HG02678 (cell line): ENCODE data around the gene PIK3C2B.
A peak's percentile ranks its signal among the peaks of the same experiment; 100 is the strongest.

ENCODE experiments used
- ATAC-seq: cut with Tn5 transposase; IDR thresholded peaks from one replicate; pipeline ENCODE4 v1.9.1; 2021; ENCODE audit warnings: mild to moderate bottlenecking, moderate library complexity; ENCODE audit not compliant: unreplicated experiment

PIK3C2B gene

DNA sequence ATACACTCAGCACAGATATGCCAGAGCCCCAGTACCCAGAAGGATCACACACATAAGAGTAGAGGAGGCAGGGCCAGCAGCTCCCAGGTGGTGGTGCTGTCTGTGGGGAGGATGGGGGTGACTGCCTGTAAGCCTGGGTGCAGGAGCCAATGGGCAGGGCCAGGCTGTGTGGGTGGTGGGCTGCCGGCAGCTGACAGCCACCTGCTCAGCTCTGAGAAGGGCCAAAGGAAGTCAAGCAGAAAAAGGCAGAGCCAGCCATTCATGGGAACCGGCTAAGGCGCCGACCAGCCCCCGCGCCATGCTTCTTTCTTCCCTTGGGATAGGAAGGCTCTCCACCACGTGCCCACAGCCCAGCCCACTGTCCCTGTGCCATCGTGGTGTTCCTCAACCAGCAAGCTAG is 14.1 kb downstream of the PIK3C2B start:
- peak; percentile 74 for ATAC-seq

DNA sequence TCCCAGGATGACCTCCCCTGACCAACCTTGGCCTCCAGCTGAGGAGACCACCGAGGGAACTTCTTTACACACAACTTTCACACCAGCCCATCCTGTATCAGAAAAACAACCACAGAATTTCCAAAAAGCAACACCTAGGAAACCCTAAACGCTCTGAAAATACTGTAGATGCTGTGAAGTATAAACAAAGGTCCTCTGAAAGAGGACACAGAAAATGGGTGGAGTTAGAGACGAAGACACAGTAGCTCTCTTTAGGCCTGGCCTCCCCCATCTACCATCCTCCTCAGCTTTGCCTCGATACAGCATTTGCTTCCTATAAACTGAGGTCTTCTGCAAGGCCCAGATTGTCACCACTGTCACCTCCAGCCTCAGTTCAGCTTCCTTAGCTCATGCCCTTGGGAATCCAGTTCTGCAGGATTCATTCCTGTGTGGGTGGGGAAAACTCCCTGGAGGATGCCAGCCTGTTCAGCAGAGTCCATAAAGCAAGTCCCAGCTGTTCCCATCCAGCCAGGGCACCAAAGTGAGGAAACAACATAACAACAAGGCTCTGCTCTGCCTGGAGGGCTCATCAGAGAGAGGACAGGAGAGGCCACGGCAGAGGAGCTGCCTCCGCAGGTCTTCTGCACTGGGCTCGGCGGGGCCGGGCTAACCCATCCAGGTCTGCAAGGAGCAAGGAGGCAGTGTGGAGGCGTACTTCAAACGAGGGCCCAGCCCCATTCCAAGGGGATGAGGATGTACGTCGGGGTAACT is 15.0 kb downstream of the PIK3C2B start:
- ATAC-seq, result no peak

DNA sequence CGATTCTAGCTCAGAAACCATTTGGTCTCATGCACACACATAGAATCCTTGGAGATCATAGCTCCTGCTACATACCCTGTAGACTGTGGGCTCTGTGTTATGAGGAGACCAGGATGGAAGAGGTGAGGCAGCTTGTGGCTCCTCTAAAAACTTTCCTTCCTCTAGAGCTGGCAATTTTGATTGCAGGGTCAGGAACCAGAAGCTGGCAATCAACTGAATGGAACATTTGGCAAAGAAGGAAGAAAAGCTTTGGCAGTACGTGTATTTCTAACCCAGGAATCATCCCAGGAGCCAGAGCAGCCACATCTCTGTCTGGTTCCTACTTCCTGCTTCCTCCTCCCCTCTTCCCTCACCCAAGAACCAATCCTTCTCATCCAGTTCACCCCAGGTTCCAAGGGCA is 15.7 kb downstream of the PIK3C2B start:
- ATAC-seq, result no peak

DNA sequence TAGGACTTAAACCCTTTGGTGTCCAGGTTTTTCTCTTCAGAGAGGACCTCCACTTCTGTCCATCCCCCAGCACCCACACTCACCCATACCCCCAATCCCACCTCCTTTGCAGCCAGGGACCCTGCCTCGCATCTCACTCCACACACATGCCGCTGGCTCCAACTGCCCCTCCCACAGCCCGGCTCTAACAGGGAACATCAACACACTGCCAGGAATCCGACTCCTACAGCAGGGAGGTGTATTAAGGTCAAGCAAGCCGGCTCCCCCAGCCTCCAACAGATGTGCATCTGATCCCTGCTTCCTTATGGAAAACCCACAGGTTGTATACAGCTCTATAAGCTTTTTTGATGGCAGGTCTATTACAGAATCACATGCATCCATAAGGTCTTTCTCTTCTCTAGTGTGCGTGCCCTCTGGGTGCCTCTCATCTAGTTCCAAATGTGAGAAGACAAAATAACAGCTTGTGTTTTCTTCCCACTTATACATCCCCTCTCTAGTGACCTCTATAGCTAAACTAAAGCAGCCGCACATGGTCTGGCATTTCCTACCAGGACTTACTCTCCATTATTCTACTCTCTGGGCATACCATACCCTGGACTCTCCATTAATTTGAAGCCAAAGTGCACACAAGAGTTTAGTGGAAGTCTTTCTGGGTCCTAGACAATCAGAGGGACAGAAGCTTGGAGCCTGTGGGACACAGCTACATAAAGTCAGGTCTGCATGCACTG is 16.3 kb downstream of the PIK3C2B start:
- ATAC-seq, result no peak

DNA sequence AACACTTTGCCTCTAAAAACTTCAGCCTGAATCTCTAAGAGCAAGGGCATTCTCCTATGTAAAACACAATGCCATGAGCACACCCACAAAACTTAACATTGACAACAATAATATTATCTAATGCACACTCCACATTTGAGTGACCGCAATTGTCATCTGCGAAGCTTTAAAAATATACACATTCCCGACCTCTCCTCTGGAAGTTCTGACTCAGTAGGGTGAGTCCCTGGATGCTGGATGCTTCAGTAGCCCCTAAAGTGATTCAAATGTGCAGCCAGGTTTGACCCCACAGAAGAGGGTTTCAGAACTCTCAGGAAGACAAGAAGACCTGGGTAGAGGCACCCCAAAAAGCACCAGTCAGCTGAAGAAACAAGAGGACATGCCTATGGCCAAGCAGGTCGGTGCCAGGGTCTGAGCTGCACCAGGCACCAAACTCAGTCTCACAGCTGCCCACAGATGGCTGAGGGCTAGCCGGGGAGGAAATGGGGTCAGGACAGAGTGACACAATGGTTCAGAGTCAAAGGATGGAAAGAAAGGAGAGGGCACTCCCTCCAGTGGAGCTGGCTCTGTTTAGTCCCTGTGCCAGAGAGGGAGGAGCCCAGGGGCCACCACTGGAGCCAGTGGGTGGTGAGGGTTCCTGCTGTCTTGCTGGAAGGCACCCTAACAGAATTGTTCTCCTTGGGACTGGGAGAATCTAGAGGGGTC is 17.4 kb downstream of the PIK3C2B start:
- ATAC-seq, result no peak

DNA sequence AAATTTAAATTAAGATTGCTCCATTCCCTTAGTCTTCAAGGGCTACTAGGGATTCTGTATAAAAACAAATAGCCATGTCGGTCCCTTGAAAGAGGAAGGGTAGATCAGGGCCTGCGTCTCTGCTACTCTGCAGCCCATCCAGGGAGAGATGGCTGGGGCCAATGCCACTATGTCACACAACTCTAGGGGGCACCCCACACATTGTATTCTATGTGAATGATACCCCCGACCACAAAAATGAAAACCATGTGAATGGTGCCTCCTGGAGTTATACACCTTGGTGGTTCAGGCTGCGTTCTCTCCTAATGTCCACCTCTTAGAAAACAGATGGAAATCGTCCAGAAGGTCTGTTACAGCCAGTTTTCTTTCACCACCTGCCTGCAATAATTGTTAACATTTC is 18.0 kb downstream of the PIK3C2B start:
- no peak for ATAC-seq

DNA sequence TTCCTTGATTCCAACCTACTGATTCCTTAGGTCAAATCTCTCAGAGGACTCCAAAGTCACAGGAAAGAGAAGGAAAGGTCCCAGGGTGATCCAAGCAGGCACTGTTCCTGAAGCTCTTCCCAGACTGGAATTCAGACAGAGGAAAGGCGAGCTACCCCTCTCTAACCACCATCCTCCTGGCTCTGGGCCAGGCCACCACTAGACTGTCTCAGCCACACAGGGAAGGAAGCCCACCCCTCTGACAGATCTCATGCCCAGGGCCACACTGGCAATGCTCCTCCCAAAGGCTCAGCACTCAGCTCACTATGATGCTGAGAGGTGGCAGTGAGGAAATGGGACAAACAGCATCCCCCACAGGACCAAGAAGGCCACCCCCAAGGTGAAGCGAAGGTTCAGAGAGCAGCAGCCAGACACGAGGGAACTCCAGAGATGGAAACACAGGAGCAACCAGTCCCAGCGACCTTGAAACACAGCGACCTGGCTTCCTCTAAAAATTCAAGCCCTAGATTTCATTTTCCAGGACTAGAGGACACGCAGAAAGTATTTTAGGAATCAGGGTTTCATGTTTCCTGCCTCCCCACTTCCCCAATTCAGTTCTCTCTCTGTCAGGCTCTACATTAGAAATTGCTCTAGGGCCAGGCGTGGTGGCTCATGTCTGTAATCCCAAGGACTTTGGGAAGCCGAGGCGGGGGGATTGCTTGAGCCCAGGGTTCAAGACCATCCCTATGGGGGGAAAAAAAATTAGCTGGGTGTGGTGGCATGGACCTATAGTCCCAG is 18.8 kb downstream of the PIK3C2B start:
- no peak for ATAC-seq

DNA sequence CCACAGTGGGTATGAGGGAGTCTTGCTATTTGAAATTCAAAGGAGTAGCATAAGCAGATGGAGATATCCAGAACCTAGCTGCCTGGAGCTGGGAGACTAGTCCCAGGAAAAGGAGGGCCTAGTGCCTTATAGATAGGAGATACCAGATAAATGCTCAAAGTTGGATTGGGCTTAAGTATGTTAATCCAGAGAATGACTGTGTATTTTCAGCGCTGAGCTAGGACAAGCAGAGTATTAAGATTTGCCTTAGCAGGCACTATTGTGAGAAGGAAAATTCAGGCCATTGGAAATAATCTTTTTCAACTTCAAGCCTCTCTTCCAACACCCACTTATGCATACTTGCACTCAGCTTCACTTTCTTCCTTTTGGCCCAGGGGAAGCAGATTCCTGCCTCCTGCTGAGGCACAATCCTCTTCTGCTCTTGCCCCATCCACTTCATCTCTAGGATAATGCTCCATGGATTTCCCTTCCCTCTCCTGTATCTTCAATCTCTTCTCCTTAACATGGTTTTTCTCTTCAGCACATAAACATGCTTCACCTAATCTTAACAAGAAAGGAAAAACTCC is 21.1 kb downstream of the PIK3C2B start:
- ATAC-seq, result no peak

DNA sequence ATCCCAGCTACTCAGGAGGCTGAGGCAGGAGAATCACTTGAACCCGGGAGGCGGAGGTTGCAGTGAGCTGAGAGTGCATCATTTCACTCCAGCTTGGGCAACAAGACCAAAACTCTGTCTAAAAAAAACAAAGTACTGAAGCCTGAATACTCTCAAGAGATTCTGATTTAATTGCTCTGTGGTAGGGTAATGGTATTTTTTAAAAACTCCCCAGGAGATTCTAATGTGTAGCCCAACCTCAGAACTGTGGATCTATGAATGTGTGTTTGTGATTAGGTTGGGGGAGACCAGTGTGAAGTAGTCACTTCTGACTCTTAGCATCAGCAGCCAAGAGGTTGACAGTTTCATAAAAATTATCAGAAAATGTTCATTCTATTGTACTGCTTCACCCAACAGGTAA is 21.9 kb downstream of the PIK3C2B start:
- no peak for ATAC-seq

DNA sequence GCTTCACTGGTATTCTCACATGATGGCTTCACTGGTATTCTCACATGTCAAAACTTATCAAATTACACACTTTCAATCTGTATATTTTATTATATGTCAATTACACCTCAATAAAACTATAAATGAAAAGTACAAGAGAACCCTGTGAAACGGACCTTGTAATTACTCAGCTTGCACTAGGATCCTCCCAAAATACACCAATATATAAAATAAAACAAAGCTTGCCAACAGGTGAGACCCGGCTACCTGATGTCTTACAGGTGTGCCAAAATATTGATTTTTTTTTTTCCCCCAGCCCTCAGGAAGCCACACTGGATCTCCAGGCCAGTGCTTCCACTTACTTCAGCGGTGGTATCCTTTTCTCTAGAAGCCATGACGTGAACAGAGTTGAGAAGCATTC is 22.9 kb downstream of the PIK3C2B start:
- no peak for ATAC-seq

DNA sequence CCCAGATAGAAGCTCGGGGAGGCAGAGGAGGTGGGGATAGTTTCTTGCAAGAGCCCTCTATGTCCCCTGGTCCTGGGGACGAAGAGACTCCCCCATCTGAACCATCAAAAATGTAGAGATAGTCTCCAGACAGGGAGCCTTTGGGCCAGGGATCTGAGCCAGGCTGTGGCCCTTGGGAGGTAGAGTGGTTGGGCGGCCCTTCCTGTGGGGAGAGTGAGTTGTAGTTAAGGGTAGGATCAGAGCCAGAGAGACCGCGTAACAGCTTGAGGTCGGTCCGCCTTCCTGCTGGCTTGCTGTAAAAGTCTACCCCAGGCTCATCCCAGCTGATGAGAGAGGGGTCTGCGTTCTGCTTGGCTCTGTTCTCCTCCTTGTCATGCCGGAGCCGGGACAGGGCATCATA is 25.3 kb downstream of the PIK3C2B start:
- no peak for ATAC-seq

DNA sequence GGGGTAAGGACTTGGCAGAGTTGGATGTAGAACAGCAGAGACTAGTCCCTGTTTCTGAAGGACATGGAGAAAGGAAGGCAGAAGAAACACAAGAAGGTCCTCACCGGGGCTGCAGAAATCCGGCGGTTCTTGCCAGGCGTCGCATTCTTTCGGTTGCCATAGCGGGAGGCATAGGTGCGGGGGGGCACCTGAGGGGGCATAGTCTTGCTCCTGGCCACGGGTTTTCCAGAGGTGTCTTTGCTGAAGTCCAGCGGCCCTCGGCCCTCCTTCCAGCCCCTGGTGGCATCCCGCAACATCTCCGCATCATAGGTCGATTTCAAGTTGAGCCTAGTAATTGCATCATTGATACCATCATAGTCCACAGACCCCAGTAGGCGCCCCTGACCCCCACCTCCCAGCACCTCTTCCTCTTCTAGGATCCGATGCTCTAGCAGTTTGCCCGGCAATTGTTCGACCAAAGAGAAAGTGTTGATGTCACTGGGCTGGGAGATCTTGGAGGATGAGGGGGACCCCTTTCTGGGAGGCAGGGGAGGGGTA is 25.8 kb downstream of the PIK3C2B start:
- no peak for ATAC-seq

DNA sequence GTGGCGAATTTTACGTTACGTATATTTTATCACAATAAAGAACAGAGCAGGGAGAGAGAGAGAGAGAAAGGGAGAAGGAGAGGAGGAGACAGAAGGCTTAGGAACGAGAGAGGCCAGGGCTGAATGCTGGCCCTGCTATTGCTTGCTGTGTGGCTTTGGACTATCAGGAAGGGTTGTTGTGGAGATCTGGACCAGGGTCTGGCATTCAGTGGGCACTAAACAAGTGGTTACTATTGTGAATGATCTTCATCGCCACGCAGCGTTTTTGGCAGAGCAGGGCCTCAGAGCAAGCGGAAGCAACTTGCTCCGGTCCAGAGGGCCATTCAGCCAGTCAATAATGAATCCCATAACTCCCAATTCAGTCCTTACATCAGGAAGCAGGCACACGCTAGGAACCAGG is 26.4 kb downstream of the PIK3C2B start:
- ATAC-seq, result no peak

DNA sequence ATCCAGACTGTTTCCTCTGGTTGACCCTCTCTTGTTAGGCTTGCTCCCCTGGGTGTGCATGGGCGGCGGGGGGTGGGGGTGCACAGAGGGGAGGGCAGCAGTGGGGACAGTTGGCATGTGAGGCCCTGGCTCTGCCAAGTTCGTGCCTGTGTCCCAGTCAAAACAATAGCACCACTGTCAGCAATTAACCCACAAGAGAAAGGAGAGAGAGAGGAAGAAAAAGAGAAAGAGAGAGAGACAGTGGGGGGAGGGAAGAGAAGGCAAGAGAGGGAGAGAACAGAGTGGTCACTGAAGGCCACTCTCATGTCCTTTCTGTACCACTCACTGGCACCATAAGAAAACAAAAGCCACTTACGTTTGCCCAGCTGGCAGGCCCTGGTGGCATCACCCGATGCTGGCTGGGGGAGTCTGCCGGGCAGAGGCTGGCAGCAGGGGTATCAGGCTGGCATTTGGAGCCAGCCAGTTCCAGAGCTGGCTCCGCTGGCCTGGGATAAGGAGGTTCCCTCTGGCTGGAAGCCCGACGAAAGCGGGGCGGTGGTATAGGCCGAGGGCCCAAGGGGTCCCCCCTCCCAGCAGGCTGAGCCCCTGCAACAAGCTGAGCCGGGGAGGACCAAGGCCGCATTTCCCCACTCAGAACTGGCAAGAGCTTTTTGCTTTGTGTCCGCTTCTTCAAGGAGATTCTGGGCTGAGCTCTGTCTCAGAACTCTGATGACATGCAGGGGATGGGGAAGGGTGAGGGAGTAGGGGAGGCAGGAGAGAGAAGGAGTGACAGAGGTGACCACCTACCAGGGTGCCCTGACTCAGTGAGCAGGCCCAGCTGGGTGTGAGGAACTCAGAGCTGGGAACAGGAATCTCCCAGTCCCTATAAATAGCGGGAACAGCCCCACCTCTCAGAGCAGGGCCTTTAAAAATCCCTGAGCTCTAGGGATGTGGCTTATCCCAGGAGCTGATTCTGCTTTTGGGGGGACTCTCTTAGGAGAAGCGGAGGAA is 27.9 kb downstream of the PIK3C2B start:
- no peak for ATAC-seq

DNA sequence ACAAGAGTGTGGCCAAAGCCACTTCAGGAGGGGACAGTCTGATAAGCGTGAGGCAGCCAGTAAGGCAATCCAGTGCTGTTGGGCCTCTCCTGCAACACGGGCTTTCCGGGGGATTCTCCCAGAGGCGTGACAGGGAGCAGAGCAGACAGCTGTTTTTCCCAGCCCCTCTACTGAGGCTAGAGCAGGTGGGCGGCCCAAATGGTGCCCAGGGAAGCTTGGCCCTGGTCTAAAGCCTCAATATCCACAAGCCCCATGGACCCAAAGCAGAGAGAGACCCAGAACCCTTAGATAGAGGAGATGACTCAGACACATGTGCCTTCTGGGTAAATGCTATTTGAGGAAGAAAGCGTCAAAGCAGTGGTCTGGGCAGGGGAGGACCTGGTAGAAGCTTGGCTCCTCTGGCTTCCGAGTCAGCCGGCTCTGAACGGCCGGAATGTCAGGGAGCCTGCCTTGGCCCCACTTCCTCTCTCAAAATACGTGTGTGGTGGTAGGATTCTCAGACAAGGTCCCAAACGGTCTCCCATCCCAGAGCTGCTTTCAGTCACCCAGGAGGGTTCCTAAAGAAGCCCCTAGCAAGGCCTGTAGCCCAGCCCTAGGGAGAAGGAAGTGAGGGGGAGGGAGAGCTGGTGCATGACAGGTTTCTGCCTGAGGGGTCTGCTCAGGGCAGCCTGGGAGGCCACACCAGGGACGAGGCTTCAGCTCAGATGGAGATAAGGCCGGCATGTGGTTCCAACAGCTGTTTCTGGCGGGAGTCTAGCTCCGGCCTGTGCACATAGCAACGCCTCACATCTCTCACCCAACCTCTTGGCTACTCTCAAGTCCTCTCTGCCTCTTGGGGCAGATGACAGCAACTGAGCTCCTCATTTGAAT is 28.8 kb downstream of the PIK3C2B start:
- peak; percentile 69 for ATAC-seq

DNA sequence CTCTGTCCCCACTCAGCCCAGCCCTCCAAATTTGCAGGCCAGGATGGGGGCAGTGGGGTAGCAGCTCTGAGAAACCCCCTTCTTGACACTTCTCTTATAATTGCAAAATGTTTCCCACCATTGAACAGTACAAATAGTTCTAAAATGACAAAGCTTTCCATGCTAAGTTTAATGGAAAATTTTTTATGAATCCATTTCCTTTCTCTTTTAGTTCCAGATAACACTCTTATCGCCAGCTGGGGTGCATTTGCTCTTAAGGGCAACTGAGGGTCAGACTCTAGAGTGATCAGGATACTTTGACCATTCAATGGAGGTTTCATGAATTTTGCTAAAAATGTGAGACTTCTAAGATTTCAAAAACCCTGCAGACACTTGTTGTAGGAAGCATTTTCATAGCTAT is 29.9 kb downstream of the PIK3C2B start:
- no peak for ATAC-seq

DNA sequence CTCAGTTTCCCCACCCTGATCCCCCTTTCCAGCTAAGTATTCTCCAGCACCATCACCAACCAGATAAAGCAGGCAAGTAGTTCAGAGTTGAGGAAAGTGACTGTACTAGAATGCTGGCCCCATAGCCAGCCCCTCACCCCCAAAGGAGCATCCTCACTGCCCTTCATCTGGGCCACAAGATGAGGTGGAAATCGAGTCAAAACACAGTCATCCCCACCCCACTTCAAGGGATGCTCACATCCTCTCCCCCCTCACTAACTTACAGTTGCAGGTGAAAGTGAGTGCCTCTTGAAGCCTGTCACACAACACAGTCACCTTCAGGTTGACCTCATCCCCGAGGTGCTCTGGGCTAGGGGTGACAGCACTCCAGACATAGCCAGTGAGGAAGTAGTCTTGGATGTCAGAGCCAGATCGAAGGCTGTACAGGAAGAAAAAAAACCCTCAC is 30.4 kb downstream of the PIK3C2B start:
- ATAC-seq, result no peak
